GM18951 (cell line): ENCODE data around the gene SPAG4.
A peak's percentile ranks its signal among the peaks of the same experiment; 100 is the strongest.

ENCODE experiments used
- POLR2A ChIP-seq: IDR thresholded peaks from 4 replicates; pipeline ENCODE4 v1.6.1; 2011; ENCODE audit warnings: mild to moderate bottlenecking; ENCODE audit not compliant: insufficient read length, insufficient read depth; ENCODE audit errors: extremely low read depth
- in situ Hi-C: fragments of 300-500 bp; cut with MboI; formaldehyde crosslinking; loops from one replicate; pipeline ENCODE4 v1.12.0; 2022; ENCODE audit warnings: low sequenced_read_pairs, mixed read lengths, inconsistent platforms; ENCODE audit not compliant: unreplicated experiment

Gene SPAG4

GRCh38 chr20:35602851-35603495, 12.7 kb upstream of the SPAG4 start:
- in situ Hi-C loops, result no loop called here
- TF ChIP-seq POLR2A, result no peak

DNA sequence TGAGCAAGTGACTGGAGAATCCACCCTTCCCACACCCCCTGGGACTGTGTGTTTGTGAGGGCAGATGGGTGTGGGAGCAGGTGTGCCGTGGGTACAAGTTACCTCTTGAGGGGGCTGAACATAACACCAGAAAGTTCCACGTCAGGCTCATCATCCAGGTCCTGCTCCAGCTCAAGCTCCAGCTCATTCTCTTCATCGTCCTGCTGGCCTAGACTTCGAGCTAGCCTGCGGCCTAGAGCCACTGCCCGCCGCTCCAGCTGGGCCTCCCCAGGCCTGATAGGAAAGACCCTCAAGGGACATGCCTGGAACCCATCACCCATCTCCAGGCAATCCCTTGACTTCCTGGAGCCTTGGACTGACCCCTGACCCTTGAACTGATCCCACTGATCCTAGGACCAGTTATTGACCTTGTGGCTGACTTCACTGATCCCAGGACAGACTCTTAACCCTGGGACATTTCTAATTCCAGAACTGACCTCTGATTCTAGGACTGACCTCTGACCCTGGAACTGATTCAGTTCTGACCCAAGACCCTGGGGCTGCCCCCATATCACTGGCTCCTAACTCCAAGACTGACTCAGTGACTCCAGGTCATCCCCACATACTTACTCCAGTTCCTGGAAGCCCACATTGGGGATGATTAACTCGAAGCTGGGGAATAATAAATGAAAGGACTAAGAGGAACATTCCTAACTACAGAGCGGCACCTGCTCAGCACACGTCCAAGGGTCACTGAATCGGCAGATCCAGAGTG, 11.8 kb upstream of the SPAG4 start:
- in situ Hi-C loops, result no loop called here
- no peak for TF ChIP-seq POLR2A

DNA sequence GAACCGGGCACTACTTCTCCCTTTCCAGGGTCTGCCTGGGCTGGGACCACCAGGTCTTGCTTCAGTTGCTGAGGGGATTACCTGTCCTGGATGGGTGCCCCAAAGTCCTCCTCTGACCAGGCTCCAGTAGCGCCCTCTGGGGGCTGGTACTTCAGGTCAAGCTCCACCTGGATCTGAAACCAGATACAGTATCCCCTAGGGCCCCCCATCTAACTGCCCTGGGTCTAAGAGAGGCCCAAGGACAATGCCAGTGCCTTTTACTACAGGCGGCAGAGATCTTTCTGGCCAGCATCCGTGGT, 11.2 kb upstream of the SPAG4 start:
- TF ChIP-seq POLR2A, result no peak
- in situ Hi-C loops, result no loop called here

- in situ Hi-C loops, result no loop called here
- no peak for TF ChIP-seq POLR2A
Observed at GRCh38 chr20:35606127-35606526, 9.5 kb upstream of the SPAG4 start.

GRCh38 chr20:35607003-35607735, 8.5 kb upstream of the SPAG4 start:
- in situ Hi-C loops, result no loop called here
- TF ChIP-seq POLR2A, result no peak

DNA sequence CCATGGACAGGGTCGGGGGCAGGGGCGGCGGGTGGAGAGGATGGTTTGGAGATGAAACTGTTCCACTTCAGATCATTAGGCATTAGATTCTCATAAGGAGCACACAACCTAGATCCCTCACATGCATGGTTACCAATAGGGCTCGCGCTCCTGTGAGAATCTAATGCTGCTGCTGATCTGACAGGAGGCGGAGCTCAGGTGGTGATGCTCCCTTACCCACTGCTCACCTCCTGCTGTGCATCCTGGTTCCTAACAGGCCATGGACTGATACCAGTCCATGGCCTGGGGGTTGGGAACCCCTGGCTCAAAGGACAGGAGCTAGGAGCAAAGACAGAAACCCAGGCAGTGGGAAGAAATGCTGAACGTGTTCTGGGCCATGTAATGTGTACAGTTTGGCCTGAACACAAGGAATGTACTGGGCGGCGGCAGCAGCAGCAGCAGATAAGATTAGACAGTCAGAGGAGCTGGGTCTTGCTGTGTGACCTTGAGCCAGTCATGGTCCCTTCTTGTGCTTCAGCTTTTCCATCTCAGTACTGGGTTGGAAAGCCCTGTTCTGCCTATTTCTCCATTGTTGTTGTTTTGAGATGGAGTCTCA, 4.7 kb upstream of the SPAG4 start:
- in situ Hi-C loops, result no loop called here
- TF ChIP-seq POLR2A, result no peak

- no peak for TF ChIP-seq POLR2A
- in situ Hi-C loops, result no loop called here
Observed at GRCh38 chr20:35611482-35611881, 4.1 kb upstream of the SPAG4 start.

- TF ChIP-seq POLR2A, result peak; percentile 44
- in situ Hi-C loops, result no loop called here
Observed at GRCh38 chr20:35616465-35617396, 1.1 kb downstream of the SPAG4 start.

- TF ChIP-seq POLR2A, result peak; percentile 33
- in situ Hi-C loops, result no loop called here
Observed at GRCh38 chr20:35617397-35618262, 2.0 kb downstream of the SPAG4 start.

GRCh38 chr20:35618263-35619131, 2.9 kb downstream of the SPAG4 start:
- TF ChIP-seq POLR2A, result no peak
- in situ Hi-C loops, result no loop called here
